GM21529 (cell line): ENCODE data around the gene CXCL10.
"Not testable (repeated sequence)": the region's sequence is repeated elsewhere in the genome, so short reads cannot be mapped to it uniquely, and the experiment has no call there.

Experiments
- ATAC-seq: cut with Tn5 transposase; IDR thresholded peaks from one replicate; pipeline ENCODE4 v1.9.1; 2021; ENCODE audit not compliant: unreplicated experiment

CXCL10 gene

DNA sequence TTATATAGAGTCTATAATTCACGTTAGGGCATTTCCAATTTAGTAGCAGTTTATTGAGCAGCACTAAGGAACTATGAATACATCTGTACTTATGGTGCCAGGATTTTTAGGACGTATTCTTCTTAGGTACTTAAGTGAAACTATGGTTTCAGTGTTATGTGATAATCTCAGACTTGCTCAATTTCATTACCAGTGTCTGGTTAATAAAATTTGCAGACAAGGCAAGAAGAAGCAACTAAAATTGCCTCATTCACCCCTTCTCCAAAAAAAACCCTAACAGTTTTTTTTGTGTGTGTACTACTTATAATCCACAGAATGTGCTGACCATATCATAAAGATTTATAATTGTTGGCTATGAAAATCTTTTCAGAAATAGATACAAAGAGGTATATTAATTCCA lies 6.0 kb upstream of the CXCL10 start:
- no peak for ATAC-seq

GRCh38 chr4:76028350-76028765 lies 5.1 kb upstream of the CXCL10 start:
- ATAC-seq, result no peak

DNA sequence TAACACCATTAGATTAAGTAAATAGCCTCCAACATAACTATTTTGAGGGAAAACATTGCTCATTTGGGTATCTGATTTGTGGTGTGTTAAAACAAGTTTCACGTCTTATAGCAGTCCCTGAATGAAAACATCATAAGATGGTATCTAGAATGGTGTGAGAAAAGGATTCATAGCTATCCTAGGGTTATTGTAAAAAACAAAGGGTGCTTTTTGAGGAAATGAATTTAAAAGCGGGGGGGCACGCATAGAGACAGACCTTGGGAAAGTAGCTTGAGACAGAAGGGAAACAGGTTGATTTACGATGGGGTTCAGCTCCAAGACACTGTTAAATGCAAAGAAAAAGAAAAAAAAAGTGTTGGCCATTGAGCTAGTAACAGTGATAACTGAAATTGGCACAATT lies 768 bp upstream of the CXCL10 start:
- ATAC-seq, result no peak

DNA sequence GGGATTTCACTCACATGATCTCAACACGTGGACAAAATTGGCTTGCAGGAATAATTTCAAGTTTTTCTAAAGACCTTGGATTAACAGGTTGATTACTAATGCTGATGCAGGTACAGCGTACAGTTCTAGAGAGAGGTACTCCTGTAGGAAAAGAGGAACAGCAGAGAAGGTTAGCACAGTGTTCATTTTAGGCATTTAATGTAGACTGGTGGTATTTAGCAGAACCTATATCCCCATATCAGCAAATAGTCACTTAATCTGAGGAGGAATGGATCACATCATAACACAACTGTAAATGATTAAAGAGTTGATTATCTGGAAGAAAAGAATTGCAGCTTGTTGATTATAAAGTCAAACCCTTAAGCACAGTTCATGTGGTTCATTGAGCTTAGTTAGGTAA lies 620 bp downstream of the CXCL10 start:
- ATAC-seq, result no peak

DNA sequence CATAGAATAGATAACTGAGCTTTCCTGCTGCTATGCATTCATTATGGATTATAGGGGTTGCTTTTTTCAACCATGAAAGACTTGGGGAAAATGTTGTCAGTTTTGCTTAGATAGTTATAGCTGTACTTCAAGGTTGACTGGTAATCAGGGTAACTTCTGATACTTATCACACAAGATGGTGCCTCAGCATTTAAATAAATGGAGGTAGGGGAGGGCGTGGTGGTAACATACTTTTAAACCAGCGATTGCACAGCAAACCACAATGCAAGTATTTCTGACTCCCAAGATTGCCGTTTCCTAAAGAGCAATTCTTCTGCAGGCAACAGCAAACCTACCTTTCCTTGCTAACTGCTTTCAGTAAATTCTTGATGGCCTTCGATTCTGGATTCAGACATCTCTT lies 1.3 kb downstream of the CXCL10 start:
- no peak for ATAC-seq

GRCh38 chr4:76017056-76017686 lies 6.1 kb downstream of the CXCL10 start:
- ATAC-seq, result no peak

DNA sequence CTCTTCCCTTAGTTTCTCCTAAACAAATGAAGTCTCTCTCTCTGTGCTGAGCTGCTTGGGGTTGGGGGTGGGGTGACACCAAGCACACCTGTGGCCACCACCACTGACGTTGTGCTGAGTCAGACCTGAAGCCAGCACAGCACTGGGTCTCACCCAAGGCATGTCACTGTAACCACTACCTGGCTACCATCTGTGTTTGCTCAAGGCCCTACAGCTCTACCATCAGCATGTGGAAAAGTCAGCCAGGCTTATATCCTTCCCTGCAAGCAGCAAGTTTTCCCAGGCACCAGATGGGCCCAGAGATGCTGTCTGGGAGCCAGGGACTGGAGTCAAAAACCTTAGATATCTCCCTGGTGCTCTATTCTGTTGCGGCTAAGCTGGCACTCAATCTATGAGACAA lies 6.9 kb downstream of the CXCL10 start:
- peak; percentile 71 for ATAC-seq

DNA sequence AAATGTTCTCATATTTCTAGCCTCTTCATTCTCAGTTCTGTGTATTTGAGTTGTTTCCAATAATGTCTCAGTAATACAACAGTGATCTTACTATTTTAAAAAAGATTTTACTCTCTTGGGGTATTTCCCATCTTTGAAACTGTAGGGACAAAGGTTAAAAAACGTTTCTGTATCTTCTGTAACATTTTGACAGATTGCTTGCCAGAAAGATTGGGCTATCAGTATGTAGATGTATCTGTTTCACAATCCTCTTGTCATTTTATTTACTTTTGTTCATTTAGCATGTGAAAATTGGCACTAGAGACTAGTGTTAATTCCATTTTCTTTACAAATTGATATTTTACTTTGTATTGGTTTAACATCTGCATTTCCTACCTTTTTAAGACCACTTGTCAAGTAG lies 9.8 kb downstream of the CXCL10 start:
- ATAC-seq, result no peak

GRCh38 chr4:76012388-76012801 lies 10.9 kb downstream of the CXCL10 start:
- no peak for ATAC-seq

- ATAC-seq, result peak; percentile 71
Measured at GRCh38 chr4:76011700-76012387, 11.5 kb downstream of the CXCL10 start.

GRCh38 chr4:76011018-76011670 lies 12.2 kb downstream of the CXCL10 start:
- ATAC-seq, result no peak

GRCh38 chr4:76010576-76010975 lies 12.7 kb downstream of the CXCL10 start:
- ATAC-seq, result no peak

DNA sequence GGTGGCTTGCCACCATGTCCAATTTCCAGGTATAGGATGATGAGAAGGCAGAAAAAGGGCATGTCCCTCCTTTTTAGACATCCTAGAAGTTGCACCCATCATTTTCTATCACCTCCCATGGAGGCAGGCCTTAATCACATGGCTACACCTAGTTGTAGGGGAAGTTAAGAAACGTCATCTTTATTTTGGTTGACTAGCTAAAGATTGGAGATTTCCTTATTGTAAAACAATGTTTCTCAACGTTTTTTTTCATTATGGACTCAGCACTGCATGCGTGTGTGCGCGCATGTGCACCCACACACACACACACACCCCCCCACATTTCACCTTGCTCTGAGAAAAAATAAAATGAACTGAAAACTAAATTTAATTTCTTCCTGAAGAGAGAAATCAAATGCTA lies 14.0 kb downstream of the CXCL10 start:
- no peak for ATAC-seq

GRCh38 chr4:76007089-76007862 lies 16.0 kb downstream of the CXCL10 start, which contains the start of gene CXCL9:
Gene CXCL9 (minus strand): TSS chr4:76007509. CDS start chr4:76007449, 60 bp downstream.
- no peak for ATAC-seq

- ATAC-seq, result no peak
Measured at GRCh38 chr4:76003620-76004019, 19.7 kb downstream of the CXCL10 start.

- no peak for ATAC-seq
Measured at GRCh38 chr4:76003035-76003434, 20.3 kb downstream of the CXCL10 start.

DNA sequence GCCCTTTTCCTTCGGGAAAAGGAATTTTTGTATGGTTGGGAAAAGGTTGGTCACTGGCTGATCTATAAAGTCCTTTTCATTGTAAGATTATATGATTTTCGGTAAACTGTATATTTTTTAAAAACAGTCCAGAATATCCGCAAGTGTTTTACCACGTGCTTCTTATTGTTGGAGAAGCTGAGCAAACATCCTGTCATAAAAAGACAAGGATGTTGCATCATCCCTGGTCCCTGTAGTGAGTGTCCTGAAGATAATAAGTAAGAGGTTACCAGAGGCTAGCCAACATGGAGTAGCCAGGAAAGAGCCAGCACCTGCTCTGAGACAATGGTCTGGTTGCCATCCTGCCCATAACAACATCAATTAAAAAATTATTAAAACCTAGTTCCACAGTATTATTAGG lies 21.1 kb downstream of the CXCL10 start:
- ATAC-seq, result no peak

- ATAC-seq, result no peak
Measured at GRCh38 chr4:76001700-76002099, 21.6 kb downstream of the CXCL10 start.

DNA sequence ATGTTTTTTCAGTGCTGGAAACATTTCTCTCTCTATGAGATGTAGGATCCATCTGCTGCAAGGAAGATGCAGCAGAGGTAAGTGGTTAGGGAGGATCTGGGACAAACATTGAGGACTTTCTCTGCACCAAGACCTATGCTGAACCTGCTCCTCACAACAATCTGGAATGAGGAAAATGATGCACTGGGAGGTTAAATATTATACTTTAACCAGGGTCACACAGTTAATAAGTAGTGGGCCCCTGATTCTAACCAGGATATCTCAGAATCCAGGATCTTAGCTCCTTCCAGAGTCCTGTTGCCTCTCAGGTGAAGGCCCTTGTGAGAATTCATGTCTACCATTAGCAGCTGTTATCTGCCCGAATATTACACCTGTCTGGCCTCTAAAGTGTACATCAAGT lies 23.0 kb downstream of the CXCL10 start:
- no peak for ATAC-seq

- ATAC-seq, result not testable (repeated sequence)
Measured at GRCh38 chr4:75998525-75999147, 24.7 kb downstream of the CXCL10 start.

GRCh38 chr4:75997946-75998345 lies 25.4 kb downstream of the CXCL10 start:
- ATAC-seq, result no peak
